Measurements from ENCODE around the gene GPR27.

The GPR27 gene

GRCh38 chr3:71753701-71754609 is at the start of gene GPR27:
Gene GPR27 (plus strand): TSS chr3:71753855. CDS start chr3:71754050, 195 bp downstream.
- no peak within 1 kb of the TSS for H3K4me3 ChIP-seq (ENCODE audit: low read depth, low read length)
- DNase-seq (ENCODE audit: low read depth), result peak; percentile 4
- TF ChIP-seq CTCF (IDR thresholded peaks at IDR 0.05; ENCODE audit: insufficient read depth, low read depth, low read length, missing control alignments), result no peak

- TF ChIP-seq CTCF (IDR thresholded peaks at IDR 0.05; ENCODE audit: insufficient read depth, low read depth, low read length, missing control alignments), result no peak
- no peak for DNase-seq (ENCODE audit: low read depth)
- no peak overlapping the region for H3K4me3 ChIP-seq (ENCODE audit: low read depth, low read length)
Observed at GRCh38 chr3:71704915-71705314, 48.7 kb upstream of the GPR27 start.

GRCh38 chr3:71705681-71706080 is 48.0 kb upstream of the GPR27 start:
- TF ChIP-seq CTCF (IDR thresholded peaks at IDR 0.05; ENCODE audit: insufficient read depth, low read depth, low read length, missing control alignments), result no peak
- H3K4me3 ChIP-seq (ENCODE audit: low read depth, low read length), result no peak overlapping the region
- no peak for DNase-seq (ENCODE audit: low read depth)

- TF ChIP-seq CTCF (IDR thresholded peaks at IDR 0.05; ENCODE audit: insufficient read depth, low read depth, low read length, missing control alignments), result no peak
- H3K4me3 ChIP-seq (ENCODE audit: low read depth, low read length), result no peak overlapping the region
- DNase-seq (ENCODE audit: low read depth), result no peak
Observed at GRCh38 chr3:71707595-71707994, 46.1 kb upstream of the GPR27 start.

GRCh38 chr3:71708476-71709105 is 45.1 kb upstream of the GPR27 start:
- no peak for DNase-seq (ENCODE audit: low read depth)
- no peak overlapping the region for H3K4me3 ChIP-seq (ENCODE audit: low read depth, low read length)
- TF ChIP-seq CTCF (IDR thresholded peaks at IDR 0.05; ENCODE audit: insufficient read depth, low read depth, low read length, missing control alignments), result no peak

- TF ChIP-seq CTCF (IDR thresholded peaks at IDR 0.05; ENCODE audit: insufficient read depth, low read depth, low read length, missing control alignments), result no peak
- H3K4me3 ChIP-seq (ENCODE audit: low read depth, low read length), result no peak overlapping the region
- no peak for DNase-seq (ENCODE audit: low read depth)
Observed at GRCh38 chr3:71709908-71710511, 43.6 kb upstream of the GPR27 start.

Measured in GM12865 (cell line).